Esophagus squamous epithelium (tissue), 5 donors: ENCODE measurements around the gene RCC1. TPM values are rescaled to one million over a fixed set of nuclear protein-coding genes. Genes with fewer than 3 reads are reported as not detected.
"Not testable (repeated sequence)": the region's sequence is repeated elsewhere in the genome, so short reads cannot be mapped to it uniquely, and the experiment has no call there.

Experiments
- DNase-seq: peaks from one replicate; lab custom pipeline; 2025; lab: John Stamatoyannopoulos, UW
- H3K27ac ChIP-seq, 4 donors: fragments of 200-600 bp; sonication (generic); one replicate each; pipeline ENCODE4 v1.5.1; 2016 to 2019; ENCODE audit warnings: mild to moderate bottlenecking in 1 of 4
- H3K27me3 ChIP-seq, 4 donors: fragments of 200-600 bp; sonication (generic); 1 replicate in 3 of 4; 2 replicates in 1 of 4; pipeline versions ENCODE4 v1.5.1 to v1.6.0; 2017 to 2021; ENCODE audit warnings: antibody characterized with exemption in 1 of 4
- H3K36me3 ChIP-seq, 3 donors: fragments of 200-600 bp; sonication (generic); one replicate each; pipeline ENCODE4 v1.5.1; 2016 to 2019
- H3K4me1 ChIP-seq, 3 donors: fragments of 200-600 bp; sonication (generic); one replicate each; pipeline ENCODE4 v1.5.1; 2017 to 2019
- H3K4me3 ChIP-seq, 4 donors: fragments of 200-600 bp; sonication (generic); 1 replicate in 3 of 4; 2 replicates in 1 of 4; pipeline ENCODE4 v1.5.1; 2016 to 2019; ENCODE audit warnings: mild to moderate bottlenecking in 2 of 4, moderate library complexity in 1 of 4
- H3K9me3 ChIP-seq, 3 donors: fragments of 200-600 bp; sonication (generic); one replicate each; pipeline ENCODE4 v1.5.1; 2016 to 2019
- POLR2A ChIP-seq, 4 donors: fragments of 450-650 bp; IDR thresholded peaks; one replicate each; pipeline ENCODE4 v1.6.1; 2017; ENCODE audit warnings: antibody characterized with exemption in 4 of 4, mild to moderate bottlenecking in 4 of 4, moderate library complexity in 3 of 4
- WGBS, 2 donors: methylation state at CpG; one replicate each; pipeline ENCODE4 v1.1.5; 2018; 5-methylcytosine and 5-hydroxymethylcytosine counted together
- intact Hi-C: fragments of 100-400 bp; cut with DNase I; formaldehyde crosslinking; loops from one replicate; pipeline ENCODE4 v1.15.0; 2022
- total RNA-seq, 4 donors: library from RNA; depleted of rRNA; stranded (reverse); fragments of >200 nt; gene quantifications; one replicate each; pipeline ENCODE4 v1.1.0, GENCODE V29; 2016
- TF ChIP-seq, protein P1 (sequence below), 6 experiments: fragments of 450-650 bp in 4 of 6; fragments of 200-600 bp in 2 of 6; sonication (generic) in 2 of 6; IDR thresholded peaks; one replicate each; pipeline ENCODE4 v1.5.1; 2016 to 2019; ENCODE audit warnings: antibody characterized with exemption in 6 of 6, mild to moderate bottlenecking in 4 of 6, moderate library complexity in 4 of 6
- donor health status: DM: yes; HTN: yes; CAD: no.

Gene RCC1
- total RNA-seq, 4 donors from 2014 or later: 25.6 to 46.6 (median 35.8) TPM

DNA sequence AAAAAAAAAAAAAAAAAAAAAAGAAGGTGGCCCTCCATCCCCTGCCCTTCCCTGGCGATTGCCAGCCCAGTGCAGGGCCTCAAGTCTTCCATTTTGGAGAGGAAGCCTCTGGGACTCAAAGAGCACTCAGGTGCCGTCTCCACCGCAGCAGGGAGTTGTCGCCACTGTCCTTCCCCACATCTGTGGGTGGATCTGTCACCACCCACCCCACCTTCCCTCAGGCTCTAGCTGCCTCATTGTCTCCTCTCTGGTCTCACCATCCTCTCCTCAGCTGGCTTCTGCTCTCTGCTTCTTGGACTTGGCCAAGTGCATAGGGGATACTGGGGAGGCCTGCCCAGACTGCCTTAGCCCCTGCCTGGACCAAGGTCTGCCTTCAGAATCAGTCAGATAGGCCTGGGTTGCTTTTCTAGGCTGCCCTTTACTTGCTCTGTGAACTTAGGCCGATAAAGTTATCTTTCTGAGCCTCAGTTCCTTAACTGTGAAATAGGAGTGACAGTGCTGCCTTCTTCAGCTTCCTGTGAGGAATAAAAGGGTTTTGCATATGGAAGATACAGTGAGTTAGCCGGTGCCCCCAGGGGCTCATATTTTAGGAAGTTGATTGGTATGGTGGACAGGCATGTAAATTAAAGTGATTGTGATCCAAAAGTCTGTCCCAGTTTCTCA is 15.8 kb downstream of the RCC1 start:
- H3K4me1 ChIP-seq: peaks cover 13 to 36% (median 15%) of the 10 kb centered on the region in 3 donors
- H3K36me3 ChIP-seq: no peaks in the 10 kb centered on the region
- H3K27me3 ChIP-seq: no peaks in the 10 kb centered on the region
- no peak overlapping the region for H3K4me3 ChIP-seq
- WGBS, 2 donors: 83 to 85% methylated on average over 6 of the region's 6 CpGs
- no peaks in the 10 kb centered on the region for H3K9me3 ChIP-seq
- no peak overlapping the region for H3K27ac ChIP-seq
- TF ChIP-seq, protein P1, sequence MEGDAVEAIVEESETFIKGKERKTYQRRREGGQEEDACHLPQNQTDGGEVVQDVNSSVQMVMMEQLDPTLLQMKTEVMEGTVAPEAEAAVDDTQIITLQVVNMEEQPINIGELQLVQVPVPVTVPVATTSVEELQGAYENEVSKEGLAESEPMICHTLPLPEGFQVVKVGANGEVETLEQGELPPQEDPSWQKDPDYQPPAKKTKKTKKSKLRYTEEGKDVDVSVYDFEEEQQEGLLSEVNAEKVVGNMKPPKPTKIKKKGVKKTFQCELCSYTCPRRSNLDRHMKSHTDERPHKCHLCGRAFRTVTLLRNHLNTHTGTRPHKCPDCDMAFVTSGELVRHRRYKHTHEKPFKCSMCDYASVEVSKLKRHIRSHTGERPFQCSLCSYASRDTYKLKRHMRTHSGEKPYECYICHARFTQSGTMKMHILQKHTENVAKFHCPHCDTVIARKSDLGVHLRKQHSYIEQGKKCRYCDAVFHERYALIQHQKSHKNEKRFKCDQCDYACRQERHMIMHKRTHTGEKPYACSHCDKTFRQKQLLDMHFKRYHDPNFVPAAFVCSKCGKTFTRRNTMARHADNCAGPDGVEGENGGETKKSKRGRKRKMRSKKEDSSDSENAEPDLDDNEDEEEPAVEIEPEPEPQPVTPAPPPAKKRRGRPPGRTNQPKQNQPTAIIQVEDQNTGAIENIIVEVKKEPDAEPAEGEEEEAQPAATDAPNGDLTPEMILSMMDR (IDR thresholded peaks at IDR 0.05): no peak
- TF ChIP-seq POLR2A (IDR thresholded peaks at IDR 0.05): no peak
- intact Hi-C loops: loop anchor here (5.0 kb wide), 1 partner anchor 81 kb away; no protein-coding TSS in a partner anchor
- DNase-seq: no peak

DNA sequence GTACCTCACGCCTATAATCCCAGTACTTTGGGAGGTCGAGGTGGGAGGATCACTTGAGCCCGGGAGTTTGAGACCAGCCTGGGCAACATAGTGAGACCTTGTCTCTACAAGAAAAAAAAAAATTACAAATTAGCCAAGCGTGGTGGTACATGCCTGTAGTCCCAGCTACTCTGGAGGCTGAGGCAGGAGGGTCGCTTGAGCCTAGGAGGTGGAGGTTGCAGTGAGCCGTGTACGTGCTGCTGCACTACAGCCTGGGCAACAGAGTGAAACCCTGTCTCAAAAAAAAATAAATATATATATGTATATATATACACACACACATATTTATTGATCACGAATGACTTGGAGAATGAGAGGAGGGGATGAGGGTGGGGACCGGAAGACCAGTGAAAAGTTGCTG is 16.7 kb downstream of the RCC1 start:
- intact Hi-C loops: loop anchor here (5.0 kb wide), 1 partner anchor 80 kb away; no protein-coding TSS in a partner anchor
- 85 to 90% methylated on average over 9 of the region's 9 CpGs for WGBS, 2 donors

DNA sequence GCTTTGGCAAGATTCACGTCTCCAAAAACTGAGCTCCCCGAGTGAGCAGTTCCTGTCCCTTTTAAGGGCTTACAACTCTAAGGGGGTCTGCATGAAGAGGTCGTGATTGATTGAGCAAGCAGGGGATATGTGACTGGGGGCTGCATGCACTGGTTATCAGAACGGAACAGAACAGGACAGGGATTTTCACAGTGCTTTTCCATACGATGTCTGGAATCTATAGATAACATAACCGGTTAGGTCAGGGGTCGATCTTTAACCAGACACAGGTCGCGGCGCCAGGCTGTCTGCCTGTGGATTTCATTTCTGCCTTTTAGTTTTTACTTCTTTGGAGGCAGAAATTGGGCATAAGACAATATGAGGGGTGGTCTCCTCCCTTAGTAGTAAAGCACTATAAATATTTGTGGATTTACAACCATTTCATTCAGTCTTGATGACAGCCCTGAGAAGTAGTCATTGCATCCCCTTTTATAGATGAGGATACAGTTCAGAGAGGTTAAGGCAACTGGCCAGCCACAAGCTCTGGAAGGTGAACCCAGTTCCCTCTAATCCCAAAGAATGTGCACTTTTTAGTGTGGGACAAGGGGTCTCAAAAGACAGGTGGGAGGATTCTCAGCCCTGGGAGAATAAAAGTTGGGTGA is 19.3 kb downstream of the RCC1 start:
- Histone ChIP-seq H3K4me1 (peaks cover 0 to 14% (median 0%) of the 10 kb centered on the region in 3 donors), H3K27ac (peak overlapping the region in 1 of 4 donors; percentile 1)
- WGBS, 2 donors: 76 to 79% methylated on average over 10 of the region's 10 CpGs
- intact Hi-C loops, H3K36me3 ChIP-seq, DNase-seq, H3K4me3 ChIP-seq, H3K27me3 ChIP-seq, H3K9me3 ChIP-seq: not testable (repeated sequence)

More for the DNA sequence above, 16.7 kb downstream of the RCC1 start:
- H3K4me3 ChIP-seq, H3K27ac ChIP-seq, DNase-seq, H3K27me3 ChIP-seq, H3K36me3 ChIP-seq, H3K9me3 ChIP-seq: not testable (repeated sequence)
- H3K4me1 ChIP-seq: peaks cover 12 to 32% (median 14%) of the 10 kb centered on the region in 3 donors

DNA sequence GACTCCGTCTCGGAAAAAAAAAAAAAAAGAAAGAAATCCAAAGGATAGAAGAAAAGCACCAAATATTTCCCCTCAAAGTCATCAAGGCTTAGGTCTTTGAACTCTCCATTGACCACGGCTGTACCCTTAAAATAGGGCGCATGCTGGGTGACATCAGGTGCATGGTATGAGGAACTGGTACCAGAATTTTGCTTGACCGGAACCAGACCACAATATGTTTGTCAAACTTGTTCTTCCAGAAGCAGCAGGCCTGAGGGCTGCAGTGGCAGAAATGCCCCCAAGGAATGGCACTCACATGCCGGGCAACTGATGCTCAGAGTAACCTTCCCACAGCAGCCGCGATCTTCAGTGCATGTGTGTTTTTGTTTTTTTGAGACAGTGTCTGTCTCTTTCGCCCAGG is 21.0 kb downstream of the RCC1 start:
- H3K4me3 ChIP-seq: no peak overlapping the region
- peak overlapping the region in 1 of 4 donors; percentile 20 for H3K27ac ChIP-seq
- DNase-seq: no peak
- WGBS, 2 donors: 80 to 88% methylated on average over 9 of the region's 9 CpGs
- intact Hi-C loops: no loop called here
- H3K9me3 ChIP-seq: no peaks in the 10 kb centered on the region
- peaks cover 0 to 22% (median under 1%) of the 10 kb centered on the region in 3 donors for H3K36me3 ChIP-seq
- TF ChIP-seq, protein P1 (IDR thresholded peaks at IDR 0.05): no peak
- TF ChIP-seq POLR2A (IDR thresholded peaks at IDR 0.05): no peak
- peaks cover 0 to 14% (median 0%) of the 10 kb centered on the region in 3 donors for H3K4me1 ChIP-seq
- H3K27me3 ChIP-seq: no peaks in the 10 kb centered on the region

DNA sequence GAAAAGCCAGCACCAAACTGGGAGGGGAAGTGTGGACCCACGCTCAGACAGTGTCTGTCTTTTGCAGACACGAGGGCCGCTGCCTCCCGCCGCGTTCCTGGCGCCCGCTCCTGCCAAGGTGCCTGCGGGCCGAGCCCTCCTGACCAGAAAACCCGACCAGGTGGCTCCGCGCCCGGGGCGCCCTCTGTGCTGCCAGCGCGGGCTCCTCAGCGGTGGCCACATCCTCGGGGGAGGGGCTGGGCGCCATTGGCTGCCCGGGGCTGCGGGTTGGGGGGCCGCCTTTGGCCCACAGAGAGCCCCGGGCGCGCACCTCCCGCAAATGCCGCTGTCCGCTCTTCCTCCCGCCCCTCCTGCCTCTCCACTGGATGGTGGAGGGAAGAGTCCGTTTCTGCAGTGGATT is 24.6 kb downstream of the RCC1 start:
- Histone ChIP-seq H3K27ac (no peak overlapping the region), H3K27me3 (no peaks in the 10 kb centered on the region), H3K9me3 (no peaks in the 10 kb centered on the region), H3K4me1 (peaks cover 0 to 4% (median 0%) of the 10 kb centered on the region in 3 donors), H3K36me3 (peaks cover 0 to 53% (median 10%) of the 10 kb centered on the region in 3 donors), H3K4me3 (no peak overlapping the region)
- no peak for DNase-seq
- 100% methylated on average over 5 of the region's 31 CpGs; no CpG with 5 or more reads in 1 of the 2 donors for WGBS, 2 donors
- intact Hi-C loops: no loop called here
- TF ChIP-seq POLR2A (IDR thresholded peaks at IDR 0.05): no peak
- TF ChIP-seq, protein P1 (IDR thresholded peaks at IDR 0.05): no peak

DNA sequence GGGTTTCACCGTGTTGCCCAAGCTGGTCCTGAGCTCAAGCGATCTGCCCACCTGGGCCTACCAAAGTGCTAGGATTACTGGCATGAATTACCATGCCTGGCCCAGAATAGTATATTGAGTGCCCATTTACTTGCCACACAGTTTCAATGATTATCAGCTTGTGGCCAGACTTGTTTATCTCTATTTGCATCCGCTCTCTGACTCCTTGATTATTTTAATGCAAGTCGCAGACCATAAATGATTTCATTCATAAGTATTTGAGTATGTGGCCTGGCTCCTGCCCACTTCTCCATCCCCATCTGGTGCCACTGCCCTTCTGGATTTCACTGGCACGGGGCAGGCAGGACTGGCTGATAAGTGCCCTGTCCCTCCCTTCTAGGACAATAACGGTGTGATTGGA is 28.8 kb downstream of the RCC1 start:
- no peak for TF ChIP-seq POLR2A (IDR thresholded peaks at IDR 0.05)
- TF ChIP-seq, protein P1 (IDR thresholded peaks at IDR 0.05): no peak
- no peaks in the 10 kb centered on the region for H3K27me3 ChIP-seq
- peaks cover 7 to 87% (median 19%) of the 10 kb centered on the region in 3 donors for H3K36me3 ChIP-seq
- H3K9me3 ChIP-seq: no peaks in the 10 kb centered on the region
- H3K4me3 ChIP-seq: no peak overlapping the region
- H3K4me1 ChIP-seq: no peaks in the 10 kb centered on the region
- intact Hi-C loops: no loop called here
- WGBS, 2 donors: 90 to 93% methylated on average over 3 to 6 of the region's 6 CpGs
- no peak for DNase-seq
- H3K27ac ChIP-seq: no peak overlapping the region
